H1 (cell line): ENCODE measurements around the gene SOX1. TPM values are rescaled to one million over a fixed set of nuclear protein-coding genes. Genes with fewer than 3 reads are reported as not detected.

ENCODE experiments used
- CTCF ChIA-PET: fragments of 300-600 bp; sonication (Branson Sonifier 250); formaldehyde crosslinking; loops from one replicate; lab custom pipeline; 2021; ENCODE audit not compliant: partially characterized antibody; lab: Charles Lee
- POLR2A ChIA-PET: fragments of 300-600 bp; sonication (Branson Sonifier 250); formaldehyde crosslinking; loops from one replicate; lab custom pipeline; 2021; ENCODE audit warnings: inconsistent platforms; ENCODE audit not compliant: partially characterized antibody; lab: Charles Lee
- DNase-seq, 2 experiments: peaks; one replicate each; pipeline versions ENCODE4 v3.0.0 to v3.0.0-alpha.2; 2010 to 2022; ENCODE audit warnings: low spot score in 2 of 2, low read depth in 1 of 2, mixed read lengths in 1 of 2
- FAIRE-seq: peaks from 2 replicates; lab custom pipeline; 2011; peaks lifted over from hg19 to GRCh38; lab: Jason Lieb, UNC
- H2AFZ ChIP-seq: 2 replicates; pipeline ENCODE4 v1.8.1; 2012; ENCODE audit warnings: low read length, inconsistent platforms
- H2AK5ac ChIP-seq: 2 replicates; pipeline ENCODE4 v1.6.1; 2013; ENCODE audit warnings: low read depth, low read length
- H2BK120ac ChIP-seq: replicated peaks from 2 replicates; pipeline ENCODE3; 2013; ENCODE audit warnings: low read depth, low read length, inconsistent platforms
- H2BK12ac ChIP-seq: 2 replicates; pipeline ENCODE4 v1.6.1; 2013; ENCODE audit warnings: low read depth, low read length
- H2BK15ac ChIP-seq: 2 replicates; pipeline ENCODE4 v1.6.1; 2013; ENCODE audit warnings: low read length
- H2BK20ac ChIP-seq: 2 replicates; pipeline ENCODE4 v1.6.1; 2013; ENCODE audit warnings: low read length
- H2BK5ac ChIP-seq: 2 replicates; pipeline ENCODE4 v1.6.1; 2013; ENCODE audit warnings: low read depth, low read length
- H3K14ac ChIP-seq: 2 replicates; pipeline ENCODE4 v1.6.1; 2013; ENCODE audit warnings: inconsistent platforms; ENCODE audit not compliant: insufficient read length
- H3K18ac ChIP-seq: 2 replicates; pipeline ENCODE4 v1.6.1; 2013; ENCODE audit warnings: low read length; ENCODE audit errors: extremely low read depth
- H3K23ac ChIP-seq: 2 replicates; pipeline ENCODE4 v1.6.1; 2013; ENCODE audit warnings: inconsistent platforms; ENCODE audit not compliant: insufficient read length
- H3K23me2 ChIP-seq: 2 replicates; pipeline ENCODE4 v1.6.1; 2013; ENCODE audit warnings: low read depth, low read length
- H3K27ac ChIP-seq: 2 replicates; pipeline ENCODE4 v1.6.1; 2011; ENCODE audit warnings: low read depth, low read length, inconsistent platforms
- H3K27me3 ChIP-seq, 4 experiments: replicated peaks in 1 of 4; 1 replicate in 1 of 4; 2 replicates in 3 of 4; pipeline versions ENCODE4 v1.6.1 to v1.8.1; 2011 to 2013; ENCODE audit warnings: low read length in 3 of 4, mild to moderate bottlenecking in 3 of 4, inconsistent platforms in 2 of 4, mixed read lengths in 2 of 4, moderate library complexity in 1 of 4; ENCODE audit not compliant: control insufficient read depth in 3 of 4, insufficient read depth in 3 of 4; ENCODE audit errors: extremely low read depth in 1 of 4
- H3K36me3 ChIP-seq, 4 experiments: 2 replicates each; pipeline versions ENCODE4 v1.6.1 to v1.8.1; 2011 to 2013; ENCODE audit warnings: mild to moderate bottlenecking in 4 of 4, low read length in 3 of 4, moderate library complexity in 2 of 4, control low read depth in 1 of 4, inconsistent platforms in 1 of 4; ENCODE audit not compliant: insufficient read depth in 4 of 4, control insufficient read depth in 2 of 4
- H3K4ac ChIP-seq: replicated peaks from 2 replicates; pipeline ENCODE3; 2013; ENCODE audit warnings: low read length, low read depth, mixed read lengths, inconsistent platforms; ENCODE audit not compliant: insufficient read length
- H3K4me1 ChIP-seq, 4 experiments: replicated peaks in 1 of 4; 1 replicate in 1 of 4; 2 replicates in 3 of 4; pipeline versions ENCODE4 v1.6.1 to v1.8.1; 2011 to 2013; ENCODE audit warnings: low read length in 3 of 4, inconsistent platforms in 2 of 4, mixed read lengths in 1 of 4; ENCODE audit not compliant: insufficient read depth in 4 of 4, control insufficient read depth in 3 of 4
- H3K4me2 ChIP-seq, 2 experiments: 2 replicates each; pipeline versions ENCODE4 v1.6.1 to v1.8.1; 2011 to 2013; ENCODE audit warnings: low read depth in 2 of 2, low read length in 2 of 2, control low read depth in 1 of 2, inconsistent platforms in 1 of 2, mild to moderate bottlenecking in 1 of 2; ENCODE audit not compliant: insufficient read depth in 1 of 2
- H3K4me3 ChIP-seq, 4 experiments: fragments of 200-600, 300-600 bp in 1 of 4; sonication (generic), shearing (Covaris generic), sonication (Bioruptor Twin) in 1 of 4; 2 replicates each; pipeline versions ENCODE4 v1.5.1 to v1.8.1; 2011 to 2016; ENCODE audit warnings: low read length in 4 of 4, low read depth in 3 of 4, control low read depth in 2 of 4, inconsistent platforms in 2 of 4, mild to moderate bottlenecking in 2 of 4, mixed read lengths in 1 of 4, moderate library complexity in 1 of 4; ENCODE audit not compliant: insufficient read depth in 2 of 4; ENCODE audit errors: extremely low read depth in 1 of 4
- H3K56ac ChIP-seq: replicated peaks from 2 replicates; pipeline ENCODE3; 2013; ENCODE audit warnings: low read depth, mild to moderate bottlenecking, mixed read lengths, low read length, inconsistent platforms; ENCODE audit not compliant: insufficient read length
- H3K79me1 ChIP-seq: 2 replicates; pipeline ENCODE4 v1.6.1; 2013; ENCODE audit warnings: low read depth, low read length, control low read depth
- H3K79me2 ChIP-seq, 2 experiments: 2 replicates each; pipeline versions ENCODE4 v1.6.1 to v1.8.1; 2012 to 2013; ENCODE audit warnings: low read length in 2 of 2, mild to moderate bottlenecking in 2 of 2, inconsistent platforms in 1 of 2; ENCODE audit not compliant: insufficient read depth in 2 of 2, control insufficient read depth in 1 of 2
- H3K9ac ChIP-seq, 4 experiments: replicated peaks in 1 of 4; 1 replicate in 1 of 4; 2 replicates in 3 of 4; pipeline versions ENCODE4 v1.6.1 to v1.8.1; 2011 to 2013; ENCODE audit warnings: low read depth in 3 of 4, low read length in 3 of 4, control low read depth in 2 of 4, mild to moderate bottlenecking in 2 of 4, moderate library complexity in 2 of 4, inconsistent platforms in 1 of 4; ENCODE audit errors: extremely low read depth in 1 of 4
- H3K9me3 ChIP-seq, 2 experiments: 2 replicates each; pipeline versions ENCODE4 v1.6.1 to v1.8.1; 2012 to 2013; ENCODE audit warnings: mild to moderate bottlenecking in 2 of 2, moderate library complexity in 2 of 2, control low read depth in 1 of 2, inconsistent platforms in 1 of 2, low read depth in 1 of 2, low read length in 1 of 2, mixed read lengths in 1 of 2; ENCODE audit not compliant: insufficient read depth in 2 of 2
- H4K20me1 ChIP-seq, 2 experiments: replicated peaks in 1 of 2; 2 replicates each; pipeline versions ENCODE3 to v1.8.1; 2011 to 2013; ENCODE audit warnings: inconsistent platforms in 2 of 2, low read length in 2 of 2, mild to moderate bottlenecking in 1 of 2; ENCODE audit not compliant: insufficient read depth in 2 of 2, control insufficient read depth in 1 of 2
- H4K5ac ChIP-seq: 2 replicates; pipeline ENCODE4 v1.6.1; 2013; ENCODE audit warnings: low read length, low read depth, mixed read lengths, inconsistent platforms; ENCODE audit not compliant: insufficient read length
- H4K8ac ChIP-seq: 2 replicates; pipeline ENCODE4 v1.8.0; 2013; ENCODE audit warnings: mild to moderate bottlenecking, moderate library complexity, low read length, inconsistent platforms; ENCODE audit not compliant: insufficient read depth; ENCODE audit errors: extremely low read depth
- H4K91ac ChIP-seq: replicated peaks from 2 replicates; pipeline ENCODE3; 2013; ENCODE audit warnings: low read length, mixed read lengths, inconsistent platforms; ENCODE audit not compliant: insufficient read length
- HDAC6 ChIP-seq: IDR thresholded peaks from one replicate; pipeline ENCODE4 v1.7.1; 2012; ENCODE audit warnings: low read depth, mild to moderate bottlenecking, inconsistent platforms, low read length, moderate library complexity
- SIRT6 ChIP-seq: IDR thresholded peaks from one replicate; pipeline ENCODE4 v1.7.1; 2012; ENCODE audit warnings: low read length, inconsistent platforms
- TCF12 ChIP-seq: IDR thresholded peaks from 2 replicates; pipeline ENCODE4 v1.6.1; 2011; ENCODE audit warnings: low read depth, mild to moderate bottlenecking, low read length
- WGBS, 2 experiments: shearing (Covaris generic) in 1 of 2; methylation state at CpG; one replicate each; pipeline versions ENCODE4 v1.1.6 to v1.1.7; 2013 to 2015; ENCODE audit warnings: low lambda C conversion rate in 2 of 2, mixed read lengths in 2 of 2, inconsistent platforms in 1 of 2, low coverage in 1 of 2, missing lambda C conversion rate in 1 of 2; ENCODE audit not compliant: insufficient replicate concordance in 2 of 2, insufficient coverage in 1 of 2, insufficient read length in 1 of 2; ENCODE audit errors: extremely low coverage in 1 of 2, missing lambda C conversion rate in 1 of 2; 5-methylcytosine and 5-hydroxymethylcytosine counted together
- polyA plus RNA-seq, 7 experiments: library from polyadenylated mRNA; depleted of rRNA in 3 of 7; stranded (reverse) in 5 of 7; unstranded in 2 of 7; fragments of >200 nt in 5 of 7; fragments of 200-250 nt in 2 of 7; gene quantifications; 1 replicate in 5 of 7; 2 replicates in 1 of 7; 4 replicates in 1 of 7; pipeline versions ENCODE4 v1.2.1 to v1.2.3, GENCODE V29; 2011 to 2013; ENCODE audit warnings: missing spikeins in 2 of 7, mixed read lengths in 2 of 7
- small RNA-seq: library from polyadenylated mRNA; stranded (forward); fragments of <200 nt; extraction: miRNeasy Mini kit (QIAGEN cat#:217004); gene quantifications from one replicate; pipeline ENCODE3, GENCODE V24; 2013; ENCODE audit not compliant: insufficient read depth
- total RNA-seq: library from RNA; stranded (reverse); fragmentation: NEBNext Ultra II Directional; extraction: Animal tissue kit (Norgen Biotek cat#: 25700); gene quantifications from 2 replicates; pipeline ENCODE4 v1.2.1, GENCODE V29; 2021

The SOX1 gene
- total and polyA plus RNA-seq, 2 of the 8 experiments (the other 6 are each of a cell fraction or from before 2014, with no cell fraction given) = 0.03 to 0.09 TPM

DNA sequence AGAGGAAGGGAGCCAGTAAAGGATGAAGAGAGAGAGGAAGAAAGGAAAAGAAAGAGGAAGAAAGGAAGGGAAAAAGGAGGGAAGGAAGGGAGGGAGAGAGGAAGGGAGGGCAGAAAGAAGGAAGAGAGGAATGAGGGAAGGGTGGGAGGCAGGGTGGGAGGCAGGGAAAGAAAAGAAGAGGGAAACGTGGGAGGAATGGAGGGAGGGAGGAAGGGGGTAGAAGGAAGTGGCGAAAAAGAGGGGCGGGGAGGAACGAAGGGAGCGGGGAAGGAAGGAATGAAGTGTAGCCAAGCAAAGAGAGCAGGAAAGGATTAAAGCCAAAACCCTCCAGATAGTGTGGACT, 53.1 kb downstream of the SOX1 start:
- Histone ChIP-seq H3K79me2 (no peaks in the 10 kb centered on the region), H2BK15ac (no peak overlapping the region)

More for the DNA sequence above, 53.1 kb downstream of the SOX1 start:
- H3K27me3 ChIP-seq = peaks cover 0 to 4% (median 0%) of the 10 kb centered on the region in 4 experiments; a peak in 2 of 7 replicates
- H2AK5ac ChIP-seq = no peak overlapping the region
- H3K27ac ChIP-seq = no peak overlapping the region
- WGBS, 2 experiments = 100% methylated on average over 5 of the region's 5 CpGs; no CpG with 5 or more reads in 1 of the 2 experiments
- no peak overlapping the region for H3K9ac ChIP-seq
- ChIA-PET POLR2A (no interaction called here), CTCF (interaction anchor here (0.6 to 1.2 kb wide), 4 partner anchors 11 to 1472 kb away, joined by 3 to 5 read pairs (median 3); no protein-coding TSS in a partner anchor)
- H3K23ac ChIP-seq = no peak overlapping the region
- no peak overlapping the region for H2BK120ac ChIP-seq
- H2AFZ ChIP-seq = no peak overlapping the region
- H4K5ac ChIP-seq = no peak overlapping the region
- H4K8ac ChIP-seq = no peak overlapping the region
- H2BK20ac ChIP-seq = no peak overlapping the region
- H3K79me1 ChIP-seq = no peaks in the 10 kb centered on the region
- FAIRE-seq (no peak), DNase-seq (no peak)
- H3K4ac ChIP-seq = no peak overlapping the region
- no peak for TF ChIP-seq SIRT6
- no peak for TF ChIP-seq HDAC6
- TF ChIP-seq TCF12 = no peak
- no peak overlapping the region for H3K14ac ChIP-seq
- no peaks in the 10 kb centered on the region for H3K9me3 ChIP-seq
- H3K18ac ChIP-seq = no peak overlapping the region
- no peak overlapping the region for H2BK5ac ChIP-seq
- H3K56ac ChIP-seq = no peak overlapping the region
- no peak overlapping the region for H4K91ac ChIP-seq
- no peak overlapping the region for H3K4me3 ChIP-seq
- no peak overlapping the region for H3K4me2 ChIP-seq
- H3K36me3 ChIP-seq = no peaks in the 10 kb centered on the region
- 0 out of 2 replicates have a peak overlapping the region, but pooled peaks have one; percentile 39 for H2BK12ac ChIP-seq
- H3K23me2 ChIP-seq = peaks cover 2% of the 10 kb centered on the region; the same call in 1 of the 2 replicates
- H3K4me1 ChIP-seq = peaks cover 0 to 3% (median 1%) of the 10 kb centered on the region in 4 experiments; a peak in 2 of 7 replicates
- H4K20me1 ChIP-seq = peaks cover 0 to 5% of the 10 kb centered on the region in 2 experiments

Small RNA genes within 50 kb of the gene (small RNA-seq; reads per million reads assigned to genes)
- 0.51 reads per million for gene RF00287
